ENCODE data around the gene RPS4Y2.

The RPS4Y2 gene

GRCh38 chrY:20755808-20756207, at the start of gene RPS4Y2:
RPS4Y2 (plus strand) TSS chrY:20756108; CDS start chrY:20756164, 56 bp downstream.
- DNase-seq = no peak

GRCh38 chrY:20714391-20714790, 41.5 kb upstream of the RPS4Y2 start:
- DNase-seq = no peak

GRCh38 chrY:20726184-20726907, 29.6 kb upstream of the RPS4Y2 start:
- DNase-seq = no peak

- DNase-seq = no peak
Observed at GRCh38 chrY:20735200-20735599, 20.7 kb upstream of the RPS4Y2 start.

GRCh38 chrY:20739806-20740205, 16.1 kb upstream of the RPS4Y2 start:
- no peak for DNase-seq

GRCh38 chrY:20740609-20741008, 15.3 kb upstream of the RPS4Y2 start:
- peak; percentile 13 for DNase-seq

- no peak for DNase-seq
Observed at GRCh38 chrY:20745060-20745459, 10.8 kb upstream of the RPS4Y2 start.

- DNase-seq = no peak
Observed at GRCh38 chrY:20746919-20747318, 9.0 kb upstream of the RPS4Y2 start.

- no peak for DNase-seq
Observed at GRCh38 chrY:20763869-20764268, 8.0 kb downstream of the RPS4Y2 start.

GRCh38 chrY:20765117-20765516, 9.2 kb downstream of the RPS4Y2 start:
- DNase-seq = no peak

- no peak for DNase-seq
Observed at GRCh38 chrY:20770755-20771154, 14.8 kb downstream of the RPS4Y2 start.

GRCh38 chrY:20776104-20776503, 20.2 kb downstream of the RPS4Y2 start:
- no peak for DNase-seq

GRCh38 chrY:20780104-20780654, 24.3 kb downstream of the RPS4Y2 start:
- no peak for DNase-seq

- DNase-seq = no peak
Observed at GRCh38 chrY:20780776-20781175, 24.9 kb downstream of the RPS4Y2 start.

GRCh38 chrY:20781408-20781807, 25.5 kb downstream of the RPS4Y2 start:
- DNase-seq = no peak

GRCh38 chrY:20784965-20785364, 29.1 kb downstream of the RPS4Y2 start:
- no peak for DNase-seq

- no peak for DNase-seq
Observed at GRCh38 chrY:20787076-20787475, 31.2 kb downstream of the RPS4Y2 start.

- peak; percentile 23 for DNase-seq
Observed at GRCh38 chrY:20798351-20799049, 42.6 kb downstream of the RPS4Y2 start.

GRCh38 chrY:20802659-20803058, 46.8 kb downstream of the RPS4Y2 start:
- DNase-seq = no peak

- DNase-seq = no peak
Observed at GRCh38 chrY:20806243-20806642, 50.3 kb downstream of the RPS4Y2 start.

GRCh38 chrY:20813459-20813858, 57.6 kb downstream of the RPS4Y2 start:
- DNase-seq = no peak

- no peak for DNase-seq
Observed at GRCh38 chrY:20814794-20815193, 58.9 kb downstream of the RPS4Y2 start.

- DNase-seq = no peak
Observed at GRCh38 chrY:20817067-20817466, 61.2 kb downstream of the RPS4Y2 start.

Data from RPMI8226 (cell line).